Left lung (tissue), 10 donors: ENCODE measurements around the gene TMIE. TPM values are rescaled to one million over a fixed set of nuclear protein-coding genes. Genes with fewer than 3 reads are reported as not detected.
A peak's percentile ranks its signal among the peaks of the same experiment; 100 is the strongest.

Experiments
- ATAC-seq: fragments of 200-7000 bp; cut with Tn5 transposase; one replicate; pipeline ENCODE4 v1.9.1; 2020; ENCODE audit warnings: moderate library complexity
- DNase-seq, 4 donors: peaks; one replicate each; pipeline ENCODE4 v3.0.0-alpha.2; 2013 to 2020
- H3K27ac ChIP-seq, 2 donors: fragments of 200-600 bp; sonication (generic) in 1 of 2; one replicate each; pipeline versions ENCODE4 v1.5.0 to v1.8.0; 2020 to 2021
- H3K27me3 ChIP-seq, 2 donors: fragments of 200-600 bp; sonication (generic) in 1 of 2; one replicate each; pipeline versions ENCODE4 v1.5.0 to v1.8.0; 2020 to 2021
- H3K36me3 ChIP-seq, 2 donors: fragments of 200-600 bp; sonication (generic) in 1 of 2; one replicate each; pipeline versions ENCODE4 v1.5.0 to v1.8.0; 2020 to 2021
- H3K4me1 ChIP-seq, 2 donors: fragments of 200-600 bp; one replicate each; pipeline ENCODE4 v1.8.0; 2021
- H3K4me3 ChIP-seq, 2 donors: fragments of 200-600 bp; sonication (generic) in 1 of 2; one replicate each; pipeline versions ENCODE4 v1.5.0 to v1.8.0; 2020 to 2021; ENCODE audit warnings: mild to moderate bottlenecking in 1 of 2
- H3K9me3 ChIP-seq, 2 donors: fragments of 200-600 bp; sonication (generic) in 1 of 2; one replicate each; pipeline versions ENCODE4 v1.5.0 to v1.8.0; 2020 to 2021
- CTCF ChIP-seq, 2 donors: fragments of 200-600 bp; sonication (generic) in 1 of 2; IDR thresholded peaks; one replicate each; pipeline versions ENCODE4 v1.5.0 to v1.8.0; 2021; ENCODE audit warnings: antibody characterized with exemption in 2 of 2
- intact Hi-C, 2 donors: fragments of 100-400 bp; cut with DNase I; formaldehyde crosslinking; loops; one replicate each; pipeline versions ENCODE4 v1.11.2 to v1.14.2; 2022
- polyA plus RNA-seq, 6 donors: library from polyadenylated mRNA; unstranded; fragments of 120-200 nt; gene quantifications; one replicate each; pipeline ENCODE4 v1.2.1, GENCODE V29; 2013; ENCODE audit not compliant: insufficient read length in 6 of 6
- total RNA-seq, 2 donors: library from RNA; stranded (reverse); fragmentation: NEBNext Ultra II Directional; extraction: Animal tissue kit (Norgen Biotek cat#: 25700); gene quantifications; one replicate each; pipeline ENCODE4 v1.2.1, GENCODE V29; 2021
- donor health status: DM: no; HTN: yes; CAD: no.
- donor health status: DM: no; HTN: no; CAD: no.

TMIE gene
- total and polyA plus RNA-seq, 8 donors, result 0.23 to 0.82 (median 0.48) TPM; not detected in 1

- H3K4me1 ChIP-seq, result peaks cover 0 to 5% of the 10 kb centered on the region in 2 donors
- H3K27ac ChIP-seq, result no peak overlapping the region
- H3K36me3 ChIP-seq, result no peaks in the 10 kb centered on the region
- H3K9me3 ChIP-seq, result no peaks in the 10 kb centered on the region
- intact Hi-C loops, result no loop called here
- no peak for TF ChIP-seq CTCF (IDR thresholded peaks at IDR 0.05)
- H3K4me3 ChIP-seq, result no peak overlapping the region
- peak in 2 of 4 donors; percentile 19 to 39 for DNase-seq
- peak; percentile 29 for ATAC-seq
- H3K27me3 ChIP-seq, result no peaks in the 10 kb centered on the region
Measured at GRCh38 chr3:46663591-46664135, 37.5 kb upstream of the TMIE start.

GRCh38 chr3:46664188-46664970 lies 36.8 kb upstream of the TMIE start:
- DNase-seq, result peak in 1 of 4 donors; percentile 27
- no peak for ATAC-seq
- H3K27me3 ChIP-seq, result no peaks in the 10 kb centered on the region
- no peaks in the 10 kb centered on the region for H3K36me3 ChIP-seq
- peaks cover 0 to 5% of the 10 kb centered on the region in 2 donors for H3K4me1 ChIP-seq
- no peaks in the 10 kb centered on the region for H3K9me3 ChIP-seq
- H3K27ac ChIP-seq, result no peak overlapping the region
- TF ChIP-seq CTCF (IDR thresholded peaks at IDR 0.05), result no peak
- intact Hi-C loops, result no loop called here
- no peak overlapping the region for H3K4me3 ChIP-seq

- H3K4me1 ChIP-seq, result peaks cover 0 to 5% of the 10 kb centered on the region in 2 donors
Measured at GRCh38 chr3:46664971-46665762, 36.0 kb upstream of the TMIE start.

GRCh38 chr3:46665763-46666452 lies 35.3 kb upstream of the TMIE start:
- intact Hi-C loops, result no loop called here
- ATAC-seq (no peak), DNase-seq (no peak)
- no peak overlapping the region for H3K27ac ChIP-seq
- TF ChIP-seq CTCF (IDR thresholded peaks at IDR 0.05), result no peak
- H3K9me3 ChIP-seq, result no peaks in the 10 kb centered on the region
- peaks cover 0 to 5% of the 10 kb centered on the region in 2 donors for H3K36me3 ChIP-seq
- no peaks in the 10 kb centered on the region for H3K27me3 ChIP-seq
- no peak overlapping the region for H3K4me3 ChIP-seq
- H3K4me1 ChIP-seq, result peaks cover 0 to 5% of the 10 kb centered on the region in 2 donors

More at GRCh38 chr3:46664971-46665762, 36.0 kb upstream of the TMIE start:
- no peak for TF ChIP-seq CTCF (IDR thresholded peaks at IDR 0.05)
- H3K27ac ChIP-seq, result no peak overlapping the region
- H3K4me3 ChIP-seq, result no peak overlapping the region
- no peak for ATAC-seq
- no peaks in the 10 kb centered on the region for H3K27me3 ChIP-seq
- H3K36me3 ChIP-seq, result no peaks in the 10 kb centered on the region
- intact Hi-C loops, result no loop called here
- H3K9me3 ChIP-seq, result no peaks in the 10 kb centered on the region
- peak in 1 of 4 donors; percentile 68 for DNase-seq
